SK-N-SH (cell line): Measurements from ENCODE around the gene PHF21A. TPM values are rescaled to one million over a fixed set of nuclear protein-coding genes. Genes with fewer than 3 reads are reported as not detected.

Experiments used
- CTCF ChIA-PET: fragments of 300-600, 350-600 bp; formaldehyde crosslinking; extraction: SDS; loops from one replicate; lab custom pipeline; 2021; lab: Yijun Ruan, JAX
- POLR2A ChIA-PET: fragments of 350-600 bp; sonication (Branson Sonifier 250); formaldehyde crosslinking; extraction: SDS; loops from one replicate; lab custom pipeline; 2020; ENCODE audit warnings: antibody characterized with exemption, inconsistent platforms; lab: Yijun Ruan, JAX
- DNase-seq: peaks from one replicate; pipeline ENCODE4 v3.0.0; 2012
- H2AFZ ChIP-seq: fragments of 200-600 bp; sonication (generic); 2 replicates; pipeline ENCODE4 v1.8.1; 2016; ENCODE audit warnings: antibody characterized with exemption, mild to moderate bottlenecking, low read depth
- H3F3A ChIP-seq: fragments of 200-600 bp; sonication (generic); replicated peaks from 2 replicates; pipeline ENCODE3; 2016; ENCODE audit warnings: antibody characterized with exemption, mild to moderate bottlenecking; ENCODE audit not compliant: insufficient read depth
- H3K27ac ChIP-seq, 2 experiments: fragments of 200-500 bp in 1 of 2; fragments of 200-600 bp in 1 of 2; sonication (Bioruptor generic) in 1 of 2; sonication (generic), shearing (Covaris generic) in 1 of 2; 2 replicates each; pipeline versions ENCODE4 v1.5.1 to v1.6.1; 2014 to 2016; ENCODE audit warnings: low read depth in 2 of 2, inconsistent platforms in 1 of 2, low read length in 1 of 2, mild to moderate bottlenecking in 1 of 2, mixed read lengths in 1 of 2
- H3K27me3 ChIP-seq: fragments of 200-600 bp; sonication (generic), shearing (Covaris generic); 2 replicates; pipeline ENCODE4 v1.6.1; 2016; ENCODE audit warnings: mixed run types; ENCODE audit not compliant: insufficient read depth
- H3K36me3 ChIP-seq, 2 experiments: fragments of 200-500 bp in 1 of 2; fragments of 200-600 bp in 1 of 2; sonication (Bioruptor generic) in 1 of 2; sonication (generic) in 1 of 2; replicated peaks in 1 of 2; 2 replicates each; pipeline versions ENCODE3 to v1.5.1; 2014 to 2016; ENCODE audit warnings: low read length in 1 of 2, mild to moderate bottlenecking in 1 of 2; ENCODE audit not compliant: insufficient read depth in 2 of 2, control insufficient read depth in 1 of 2
- H3K4me1 ChIP-seq, 2 experiments: fragments of 200-500 bp in 1 of 2; fragments of 200-600 bp in 1 of 2; sonication (Bioruptor generic) in 1 of 2; sonication (generic), shearing (Covaris generic) in 1 of 2; 2 replicates each; pipeline versions ENCODE4 v1.5.1 to v1.6.1; 2014 to 2016; ENCODE audit warnings: low read depth in 1 of 2, low read length in 1 of 2, mixed run types in 1 of 2; ENCODE audit not compliant: insufficient read depth in 2 of 2, control insufficient read depth in 1 of 2
- H3K4me2 ChIP-seq: fragments of 200-600 bp; sonication (generic), shearing (Covaris generic); 2 replicates; pipeline ENCODE4 v1.6.1; 2017; ENCODE audit warnings: mixed run types
- H3K4me3 ChIP-seq, 2 experiments: fragments of 200-500 bp in 1 of 2; fragments of 200-600 bp in 1 of 2; sonication (Bioruptor generic) in 1 of 2; sonication (generic), shearing (Covaris generic) in 1 of 2; 2 replicates each; pipeline versions ENCODE4 v1.5.1 to v1.8.1; 2014 to 2016; ENCODE audit warnings: low read depth in 2 of 2, inconsistent platforms in 1 of 2, low read length in 1 of 2, mild to moderate bottlenecking in 1 of 2, mixed read lengths in 1 of 2, moderate library complexity in 1 of 2
- H3K79me2 ChIP-seq: fragments of 200-600 bp; sonication (generic); 2 replicates; pipeline ENCODE4 v1.8.1; 2017; ENCODE audit warnings: mild to moderate bottlenecking; ENCODE audit not compliant: insufficient read depth
- H3K9ac ChIP-seq: fragments of 200-600 bp; sonication (generic); 2 replicates; pipeline ENCODE4 v1.6.1; 2017; ENCODE audit warnings: mixed run types
- H3K9me2 ChIP-seq: fragments of 200-600 bp; sonication (generic); 2 replicates; pipeline ENCODE4 v1.6.1; 2017; ENCODE audit warnings: mixed run types
- H3K9me3 ChIP-seq: fragments of 200-600 bp; sonication (generic); 2 replicates; pipeline ENCODE4 v1.6.1; 2017; ENCODE audit warnings: mixed run types, mild to moderate bottlenecking, moderate library complexity
- H4K20me1 ChIP-seq: fragments of 200-600 bp; sonication (generic); 2 replicates; pipeline ENCODE4 v1.6.1; 2017; ENCODE audit warnings: mild to moderate bottlenecking, mixed run types; ENCODE audit not compliant: insufficient read depth
- CHD2 ChIP-seq: fragments of 150-350 bp; IDR thresholded peaks from 2 replicates; pipeline ENCODE4 v1.6.1; 2018; ENCODE audit warnings: low read length; ENCODE audit not compliant: partially characterized antibody
- EP300 ChIP-seq, 2 experiments: IDR thresholded peaks; 2 replicates each; pipeline versions ENCODE4 v1.4.0 to v1.6.1; 2012; ENCODE audit warnings: borderline replicate concordance in 1 of 2, low read depth in 1 of 2, low read length in 1 of 2
- EZH2phosphoT487 ChIP-seq: fragments of 200-600 bp; sonication (generic); IDR thresholded peaks from 2 replicates; pipeline ENCODE4 v1.6.1; 2017; ENCODE audit warnings: low read depth, mixed run types, mild to moderate bottlenecking, antibody characterized with exemption, moderate library complexity, borderline replicate concordance
- GABPA ChIP-seq: IDR thresholded peaks from 2 replicates; pipeline ENCODE4 v1.4.0; 2012; ENCODE audit warnings: low read depth, mild to moderate bottlenecking
- MEF2A ChIP-seq: IDR thresholded peaks from 2 replicates; pipeline ENCODE4 v1.4.0; 2012; ENCODE audit warnings: low read depth, borderline replicate concordance
- POLR2AphosphoS5 ChIP-seq: IDR thresholded peaks from 2 replicates; pipeline ENCODE4 v1.6.1; 2012; ENCODE audit warnings: low read depth, low read length
- WGBS: methylation state at CpG from one replicate; pipeline ENCODE4 v1.1.6; 2017; ENCODE audit warnings: low lambda C conversion rate; 5-methylcytosine and 5-hydroxymethylcytosine counted together
- polyA plus RNA-seq, 3 experiments: library from polyadenylated mRNA; depleted of rRNA; stranded (reverse); fragments of >200 nt; gene quantifications; 2 replicates each; pipeline ENCODE4 v1.2.3, GENCODE V29; 2012
- TF ChIP-seq, protein P1 (sequence below): fragments of 200-600 bp; sonication (generic); IDR thresholded peaks from 2 replicates; pipeline ENCODE4 v1.6.1; 2017; ENCODE audit warnings: antibody characterized with exemption, mild to moderate bottlenecking, moderate library complexity
- TF ChIP-seq, protein P2 (sequence below): IDR thresholded peaks from 2 replicates; pipeline ENCODE4 v1.6.1; 2012; ENCODE audit warnings: mild to moderate bottlenecking, low read depth, low read length, moderate library complexity

The PHF21A gene
- polyA plus RNA-seq, 1 of the 3 experiments (the other 2 are of a cell fraction): 18.8 TPM

DNA sequence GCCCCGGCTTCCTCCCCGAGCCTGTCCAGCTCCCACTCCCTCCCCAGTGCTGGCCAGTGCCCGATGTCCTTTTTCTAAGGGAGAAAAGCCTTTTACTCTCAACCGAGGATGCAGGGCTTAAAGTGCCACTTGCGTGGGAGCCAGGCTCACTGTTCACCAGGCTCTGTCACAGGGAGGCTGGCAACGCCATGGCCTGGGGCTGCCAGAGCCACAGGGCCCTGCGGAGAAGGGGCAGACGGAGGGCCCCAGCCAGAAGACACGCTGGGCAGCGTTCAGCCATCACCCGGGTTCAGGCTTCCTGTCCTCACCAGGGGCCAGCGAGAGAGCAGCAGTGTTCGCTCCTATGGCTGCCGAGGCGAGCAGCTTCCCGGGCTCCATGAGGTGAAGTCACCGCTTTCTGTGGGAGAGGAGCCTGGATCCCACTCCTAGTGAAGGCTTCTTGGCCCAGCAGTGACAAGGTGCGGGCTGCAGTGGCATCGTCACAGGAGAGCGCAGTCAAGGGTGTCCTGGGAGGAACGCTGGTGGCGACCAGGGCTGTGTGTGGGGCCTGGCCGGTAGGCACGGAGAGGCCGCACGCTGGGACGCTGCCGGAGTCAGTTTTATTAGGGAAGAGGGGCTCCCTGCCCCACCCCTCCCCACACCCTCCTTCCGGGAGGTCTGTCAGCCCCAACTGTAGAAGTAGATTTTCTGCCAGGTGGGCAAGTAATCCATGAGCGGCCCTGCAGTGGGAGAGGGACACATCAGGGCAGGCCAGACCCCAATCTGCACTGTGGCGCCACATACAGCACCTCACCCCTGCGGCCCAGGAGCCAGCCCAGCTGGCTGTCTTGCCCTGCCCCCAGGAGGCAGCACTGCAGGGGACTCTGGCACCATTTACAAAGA is 211.4 kb downstream of the PHF21A start:
- no peak overlapping the region for H3K27ac ChIP-seq
- DNase-seq: no peak
- H3K9me2 ChIP-seq: no peaks in the 10 kb centered on the region
- TF ChIP-seq, protein P1, sequence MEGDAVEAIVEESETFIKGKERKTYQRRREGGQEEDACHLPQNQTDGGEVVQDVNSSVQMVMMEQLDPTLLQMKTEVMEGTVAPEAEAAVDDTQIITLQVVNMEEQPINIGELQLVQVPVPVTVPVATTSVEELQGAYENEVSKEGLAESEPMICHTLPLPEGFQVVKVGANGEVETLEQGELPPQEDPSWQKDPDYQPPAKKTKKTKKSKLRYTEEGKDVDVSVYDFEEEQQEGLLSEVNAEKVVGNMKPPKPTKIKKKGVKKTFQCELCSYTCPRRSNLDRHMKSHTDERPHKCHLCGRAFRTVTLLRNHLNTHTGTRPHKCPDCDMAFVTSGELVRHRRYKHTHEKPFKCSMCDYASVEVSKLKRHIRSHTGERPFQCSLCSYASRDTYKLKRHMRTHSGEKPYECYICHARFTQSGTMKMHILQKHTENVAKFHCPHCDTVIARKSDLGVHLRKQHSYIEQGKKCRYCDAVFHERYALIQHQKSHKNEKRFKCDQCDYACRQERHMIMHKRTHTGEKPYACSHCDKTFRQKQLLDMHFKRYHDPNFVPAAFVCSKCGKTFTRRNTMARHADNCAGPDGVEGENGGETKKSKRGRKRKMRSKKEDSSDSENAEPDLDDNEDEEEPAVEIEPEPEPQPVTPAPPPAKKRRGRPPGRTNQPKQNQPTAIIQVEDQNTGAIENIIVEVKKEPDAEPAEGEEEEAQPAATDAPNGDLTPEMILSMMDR: no peak
- TF ChIP-seq EZH2phosphoT487 (no peak), EP300 (IDR thresholded peaks at IDR 0.05; ENCODE audit: borderline replicate concordance in 1 of 2, low read depth in 1 of 2, low read length in 1 of 2) (no peak), CHD2 (no peak), GABPA (no peak)
- TF ChIP-seq, protein P2, sequence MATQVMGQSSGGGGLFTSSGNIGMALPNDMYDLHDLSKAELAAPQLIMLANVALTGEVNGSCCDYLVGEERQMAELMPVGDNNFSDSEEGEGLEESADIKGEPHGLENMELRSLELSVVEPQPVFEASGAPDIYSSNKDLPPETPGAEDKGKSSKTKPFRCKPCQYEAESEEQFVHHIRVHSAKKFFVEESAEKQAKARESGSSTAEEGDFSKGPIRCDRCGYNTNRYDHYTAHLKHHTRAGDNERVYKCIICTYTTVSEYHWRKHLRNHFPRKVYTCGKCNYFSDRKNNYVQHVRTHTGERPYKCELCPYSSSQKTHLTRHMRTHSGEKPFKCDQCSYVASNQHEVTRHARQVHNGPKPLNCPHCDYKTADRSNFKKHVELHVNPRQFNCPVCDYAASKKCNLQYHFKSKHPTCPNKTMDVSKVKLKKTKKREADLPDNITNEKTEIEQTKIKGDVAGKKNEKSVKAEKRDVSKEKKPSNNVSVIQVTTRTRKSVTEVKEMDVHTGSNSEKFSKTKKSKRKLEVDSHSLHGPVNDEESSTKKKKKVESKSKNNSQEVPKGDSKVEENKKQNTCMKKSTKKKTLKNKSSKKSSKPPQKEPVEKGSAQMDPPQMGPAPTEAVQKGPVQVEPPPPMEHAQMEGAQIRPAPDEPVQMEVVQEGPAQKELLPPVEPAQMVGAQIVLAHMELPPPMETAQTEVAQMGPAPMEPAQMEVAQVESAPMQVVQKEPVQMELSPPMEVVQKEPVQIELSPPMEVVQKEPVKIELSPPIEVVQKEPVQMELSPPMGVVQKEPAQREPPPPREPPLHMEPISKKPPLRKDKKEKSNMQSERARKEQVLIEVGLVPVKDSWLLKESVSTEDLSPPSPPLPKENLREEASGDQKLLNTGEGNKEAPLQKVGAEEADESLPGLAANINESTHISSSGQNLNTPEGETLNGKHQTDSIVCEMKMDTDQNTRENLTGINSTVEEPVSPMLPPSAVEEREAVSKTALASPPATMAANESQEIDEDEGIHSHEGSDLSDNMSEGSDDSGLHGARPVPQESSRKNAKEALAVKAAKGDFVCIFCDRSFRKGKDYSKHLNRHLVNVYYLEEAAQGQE: no peak
- no peaks in the 10 kb centered on the region for H3F3A ChIP-seq
- no peak overlapping the region for H3K4me3 ChIP-seq
- CTCF ChIA-PET: interaction anchor here (1.0 to 1.8 kb wide), 2 partner anchors 37 to 97 kb away, joined by 3 to 8 read pairs; no protein-coding TSS in a partner anchor
- 82% methylated on average over 19 of the region's 32 CpGs for WGBS
- H3K36me3 ChIP-seq: peaks cover 0 to 36% of the 10 kb centered on the region in 2 experiments
- no peak overlapping the region for H3K9ac ChIP-seq
- H4K20me1 ChIP-seq: no peaks in the 10 kb centered on the region
- H3K79me2 ChIP-seq: no peaks in the 10 kb centered on the region
- H3K27me3 ChIP-seq: no peaks in the 10 kb centered on the region
- POLR2A ChIA-PET: interaction anchor here (1.0 to 3.2 kb wide), 2 partner anchors 8 to 97 kb away, joined by 3 to 15 read pairs; partner anchors contain the start of gene PEX16
- no peak overlapping the region for H2AFZ ChIP-seq
- H3K4me2 ChIP-seq: no peak overlapping the region
- H3K4me1 ChIP-seq: peaks cover 0 to 9% of the 10 kb centered on the region in 2 experiments; a peak in 1 of 4 replicates
- H3K9me3 ChIP-seq: no peaks in the 10 kb centered on the region

DNA sequence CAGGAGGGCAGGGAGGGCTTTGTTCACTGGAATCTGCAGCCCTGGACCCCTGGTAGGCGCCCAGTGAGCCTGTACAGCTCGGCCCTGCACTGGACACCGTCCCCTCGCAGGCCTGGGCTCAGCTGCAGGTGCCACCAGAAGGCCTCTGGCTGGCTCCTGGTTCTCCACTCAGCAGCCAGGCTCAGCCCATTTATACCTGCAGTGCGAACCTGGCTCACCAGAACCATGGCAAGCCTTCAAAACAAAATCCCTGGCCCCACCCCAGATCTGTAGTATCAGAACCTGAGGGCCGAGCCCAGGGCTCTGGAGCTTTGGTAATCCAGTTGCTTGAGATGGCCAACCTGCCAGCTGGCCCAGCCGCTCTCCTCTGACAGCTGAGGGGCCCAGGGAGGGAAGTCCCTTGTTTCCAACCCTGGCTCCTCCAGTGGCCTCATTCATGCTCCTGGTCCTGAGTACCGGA is 213.3 kb downstream of the PHF21A start:
- TF ChIP-seq MEF2A (no peak), POLR2AphosphoS5 (0 out of 2 replicates have a peak, but pooled peaks have one; percentile 9)
- 97% methylated on average over 5 of the region's 8 CpGs for WGBS

More for the DNA sequence above, 213.3 kb downstream of the PHF21A start:
- no peak overlapping the region for H3K4me3 ChIP-seq
- H3K9ac ChIP-seq: no peak overlapping the region
- H3K9me2 ChIP-seq: no peaks in the 10 kb centered on the region
- peaks cover 0 to 9% of the 10 kb centered on the region in 2 experiments; a peak in 1 of 4 replicates for H3K4me1 ChIP-seq
- peaks cover 0 to 35% of the 10 kb centered on the region in 2 experiments for H3K36me3 ChIP-seq
- H2AFZ ChIP-seq: no peak overlapping the region
- no peaks in the 10 kb centered on the region for H3K27me3 ChIP-seq
- POLR2A ChIA-PET: interaction anchor here (0.6 to 3.2 kb wide), 4 partner anchors 9 to 211 kb away, joined by 3 to 15 read pairs (median 4); partner anchors contain the start of gene PEX16
- CTCF ChIA-PET: interaction anchor here (1.0 to 1.5 kb wide), 3 partner anchors 10 to 36 kb away, joined by 3 to 4 read pairs (median 4); no protein-coding TSS in a partner anchor
- H4K20me1 ChIP-seq: no peaks in the 10 kb centered on the region
- H3K27ac ChIP-seq: peak overlapping the region in 1 of 2 experiments; percentile 30; a peak in 1 of 4 replicates
- no peaks in the 10 kb centered on the region for H3F3A ChIP-seq
- H3K9me3 ChIP-seq: no peaks in the 10 kb centered on the region
- H3K4me2 ChIP-seq: no peak overlapping the region
- no peak for DNase-seq
- H3K79me2 ChIP-seq: no peaks in the 10 kb centered on the region
